GM21723 (cell line): Measurements from ENCODE around the gene KLK11.

Source experiments
- ATAC-seq: cut with Tn5 transposase; IDR thresholded peaks from one replicate; pipeline ENCODE4 v1.9.1; 2021; ENCODE audit warnings: mild to moderate bottlenecking, moderate library complexity; ENCODE audit not compliant: unreplicated experiment

Gene KLK11

GRCh38 chr19:51029718-51030117 lies 3.3 kb upstream of the KLK11 start:
- no peak for ATAC-seq

GRCh38 chr19:51027873-51028272 lies 1.5 kb upstream of the KLK11 start:
- ATAC-seq: no peak

GRCh38 chr19:51027126-51027806 lies 850 bp upstream of the KLK11 start:
- no peak for ATAC-seq

GRCh38 chr19:51025809-51026553 lies 435 bp downstream of the KLK11 start:
- ATAC-seq: no peak

- no peak for ATAC-seq
These were observed 1.0 kb downstream of the KLK11 start for GRCh38 chr19:51025401-51025800.

- no peak for ATAC-seq
These were observed 1.5 kb downstream of the KLK11 start for GRCh38 chr19:51024924-51025323.

- no peak for ATAC-seq
These were observed 2.5 kb downstream of the KLK11 start for GRCh38 chr19:51023946-51024345.

- no peak for ATAC-seq
These were observed 3.9 kb downstream of the KLK11 start for GRCh38 chr19:51022526-51022925.

- ATAC-seq: no peak
These were observed 5.3 kb downstream of the KLK11 start for GRCh38 chr19:51020988-51021651.

GRCh38 chr19:51019544-51019925 lies 6.9 kb downstream of the KLK11 start, which contains the start of gene KLK10:
Gene KLK10, minus strand, starts transcription at chr19:51019709. Its CDS starts 579 bp downstream, at chr19:51019130.
- no peak for ATAC-seq

GRCh38 chr19:51018745-51019543 lies 7.5 kb downstream of the KLK11 start:
- no peak for ATAC-seq

GRCh38 chr19:51016798-51017683 lies 9.4 kb downstream of the KLK11 start:
- no peak for ATAC-seq

GRCh38 chr19:51015691-51016267 lies 10.6 kb downstream of the KLK11 start:
- ATAC-seq: no peak

GRCh38 chr19:51014242-51014641 lies 12.2 kb downstream of the KLK11 start:
- no peak for ATAC-seq

GRCh38 chr19:51012661-51013190 lies 13.7 kb downstream of the KLK11 start:
- no peak for ATAC-seq

GRCh38 chr19:51010066-51010795 lies 16.2 kb downstream of the KLK11 start:
- no peak for ATAC-seq

- no peak for ATAC-seq
These were observed 17.1 kb downstream of the KLK11 start for GRCh38 chr19:51009061-51009891.

GRCh38 chr19:51007488-51007887 lies 18.9 kb downstream of the KLK11 start:
- no peak for ATAC-seq
